MCF 10A (cell line): ENCODE data around the gene LRCH2. TPM values are rescaled to one million over a fixed set of nuclear protein-coding genes. Genes with fewer than 3 reads are reported as not detected.

Experiments used
- BruUV-seq: library from RNA; stranded (reverse); fragments of 400-500 nt; replicated peaks from 2 replicates; lab custom pipeline; 2021; lab: Mats Ljungman, UMichigan
- CTCF ChIA-PET: fragments of 300-600 bp; sonication (Branson Sonifier 250); formaldehyde crosslinking; extraction: SDS; loops from one replicate; lab custom pipeline; 2021; ENCODE audit warnings: antibody characterized with exemption, inconsistent platforms; lab: Yijun Ruan, JAX
- POLR2A ChIA-PET: fragments of 300-600, 350-650 bp; sonication (Branson Sonifier 250); formaldehyde crosslinking; extraction: SDS; loops from one replicate; lab custom pipeline; 2020; ENCODE audit warnings: antibody characterized with exemption, inconsistent platforms; lab: Yijun Ruan, JAX
- DNase-seq: peaks from one replicate; pipeline ENCODE4 v3.0.0-alpha.2; 2018; ENCODE audit not compliant: unreplicated experiment
- H3K27ac Mint-ChIP-seq: one replicate; pipeline ENCODE4 v1.8.0; 2022; ENCODE audit warnings: mild to moderate bottlenecking, low read depth, mixed read lengths; ENCODE audit not compliant: unreplicated experiment
- H3K27me3 Mint-ChIP-seq: one replicate; pipeline ENCODE4 v1.8.0; 2022; ENCODE audit warnings: mixed read lengths; ENCODE audit not compliant: insufficient read depth, unreplicated experiment
- H3K36me3 Mint-ChIP-seq: one replicate; pipeline ENCODE4 v1.8.0; 2022; ENCODE audit warnings: mild to moderate bottlenecking, moderate library complexity, mixed read lengths; ENCODE audit not compliant: insufficient read depth, unreplicated experiment
- H3K4me1 Mint-ChIP-seq: one replicate; pipeline ENCODE4 v1.8.0; 2022; ENCODE audit warnings: mixed read lengths; ENCODE audit not compliant: insufficient read depth, unreplicated experiment
- H3K4me3 Mint-ChIP-seq: one replicate; pipeline ENCODE4 v1.8.0; 2022; ENCODE audit warnings: mild to moderate bottlenecking, moderate library complexity, mixed read lengths; ENCODE audit not compliant: unreplicated experiment
- H3K9me3 Mint-ChIP-seq: one replicate; pipeline ENCODE4 v1.8.0; 2022; ENCODE audit warnings: mixed read lengths; ENCODE audit not compliant: unreplicated experiment
- intact Hi-C: fragments of 100-400 bp; cut with micrococcal nuclease; formaldehyde crosslinking; loops from 2 replicates; pipeline ENCODE4 v1.14.1; 2022
- total RNA-seq: library from RNA; stranded (reverse); gene quantifications from 2 replicates; pipeline ENCODE4 v1.2.3, GENCODE V29; 2022
- TF ChIP-seq, protein P1 (sequence below): fragments of 200-600 bp; IDR thresholded peaks from one replicate; pipeline ENCODE4 v1.8.0; 2022; ENCODE audit warnings: antibody characterized with exemption, mild to moderate bottlenecking; ENCODE audit not compliant: unreplicated experiment

The LRCH2 gene
- total RNA-seq, 1 experiment from 2014 or later: 0.68 TPM

DNA sequence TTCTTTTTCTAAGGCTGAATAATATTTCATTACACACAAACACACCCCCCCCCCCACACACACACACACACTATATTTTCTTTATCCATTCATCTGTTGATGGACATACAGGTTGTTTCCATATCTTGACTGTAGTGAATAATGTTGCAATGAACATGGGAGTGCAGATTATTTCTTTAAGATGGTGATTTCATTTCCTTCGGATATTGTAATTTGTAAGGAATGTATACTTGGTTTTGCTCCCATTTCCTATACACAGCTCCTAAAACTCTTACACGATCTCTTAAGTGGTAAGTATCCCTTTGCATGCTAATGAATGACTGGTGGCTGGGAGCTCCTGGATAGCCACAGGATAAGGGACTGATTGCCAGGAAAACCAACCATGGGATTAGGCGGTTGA lies 59.3 kb downstream of the LRCH2 start:
- no peaks in the 10 kb centered on the region for H3K36me3 Mint-ChIP-seq
- no peak for DNase-seq
- CTCF ChIA-PET: no interaction called here
- TF ChIP-seq, protein P1, sequence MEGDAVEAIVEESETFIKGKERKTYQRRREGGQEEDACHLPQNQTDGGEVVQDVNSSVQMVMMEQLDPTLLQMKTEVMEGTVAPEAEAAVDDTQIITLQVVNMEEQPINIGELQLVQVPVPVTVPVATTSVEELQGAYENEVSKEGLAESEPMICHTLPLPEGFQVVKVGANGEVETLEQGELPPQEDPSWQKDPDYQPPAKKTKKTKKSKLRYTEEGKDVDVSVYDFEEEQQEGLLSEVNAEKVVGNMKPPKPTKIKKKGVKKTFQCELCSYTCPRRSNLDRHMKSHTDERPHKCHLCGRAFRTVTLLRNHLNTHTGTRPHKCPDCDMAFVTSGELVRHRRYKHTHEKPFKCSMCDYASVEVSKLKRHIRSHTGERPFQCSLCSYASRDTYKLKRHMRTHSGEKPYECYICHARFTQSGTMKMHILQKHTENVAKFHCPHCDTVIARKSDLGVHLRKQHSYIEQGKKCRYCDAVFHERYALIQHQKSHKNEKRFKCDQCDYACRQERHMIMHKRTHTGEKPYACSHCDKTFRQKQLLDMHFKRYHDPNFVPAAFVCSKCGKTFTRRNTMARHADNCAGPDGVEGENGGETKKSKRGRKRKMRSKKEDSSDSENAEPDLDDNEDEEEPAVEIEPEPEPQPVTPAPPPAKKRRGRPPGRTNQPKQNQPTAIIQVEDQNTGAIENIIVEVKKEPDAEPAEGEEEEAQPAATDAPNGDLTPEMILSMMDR: no peak
- H3K4me1 Mint-ChIP-seq: no peaks in the 10 kb centered on the region
- intact Hi-C loops: no loop called here
- no peak overlapping the region for H3K4me3 Mint-ChIP-seq
- H3K9me3 Mint-ChIP-seq: no peaks in the 10 kb centered on the region
- peaks cover 51% of the 10 kb centered on the region for H3K27me3 Mint-ChIP-seq
- BruUV-seq: no TSS peak
- POLR2A ChIA-PET: no interaction called here
- H3K27ac Mint-ChIP-seq: no peak overlapping the region

DNA sequence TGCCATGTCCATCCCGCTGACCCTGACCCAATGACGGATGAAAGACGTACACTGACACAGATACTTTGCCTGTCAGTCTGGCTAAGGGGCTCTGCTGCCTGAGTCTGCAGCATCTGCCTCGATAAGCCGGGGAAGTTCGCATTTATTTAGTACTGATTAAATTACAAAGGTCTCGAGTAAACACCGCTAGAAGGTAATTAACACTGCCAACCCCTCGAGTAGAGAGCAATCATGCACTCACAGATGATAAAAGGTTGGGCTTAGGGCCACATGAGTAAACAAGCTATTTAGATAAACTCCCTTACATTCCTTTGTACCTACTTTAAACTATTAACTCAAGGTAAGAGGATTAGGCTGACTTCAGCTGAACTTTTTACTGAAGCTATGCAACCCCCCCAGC lies 60.7 kb downstream of the LRCH2 start:
- Mint-ChIP-seq H3K4me1 (no peaks in the 10 kb centered on the region), H3K36me3 (no peaks in the 10 kb centered on the region), H3K4me3 (no peak overlapping the region), H3K9me3 (no peaks in the 10 kb centered on the region), H3K27ac (no peak overlapping the region), H3K27me3 (peaks cover 65% of the 10 kb centered on the region)
- no TSS peak for BruUV-seq
- ChIA-PET CTCF (interaction anchor here (0.6 kb wide), 1 partner anchor 28 kb away, joined by 3 read pairs; no protein-coding TSS in a partner anchor), POLR2A (no interaction called here)
- TF ChIP-seq, protein P1: no peak
- intact Hi-C loops: no loop called here
- no peak for DNase-seq

DNA sequence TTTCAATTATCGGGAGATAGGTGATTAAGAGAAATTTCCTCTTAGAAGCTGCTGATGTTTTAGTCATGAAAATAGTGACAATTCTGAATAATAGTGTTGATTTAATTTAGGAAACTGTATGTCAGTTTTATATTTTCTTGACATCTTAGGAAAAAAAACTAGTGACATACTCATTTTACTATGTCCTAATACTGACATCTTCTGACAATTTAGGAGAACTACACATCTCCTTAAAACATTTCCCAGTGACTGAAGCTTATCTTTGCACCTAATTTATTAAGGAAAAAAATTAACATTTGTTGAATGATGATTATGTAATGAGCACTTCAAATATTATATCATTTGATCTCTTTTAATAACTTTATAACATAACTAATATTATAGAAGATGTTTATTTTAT lies 86.7 kb downstream of the LRCH2 start:
- Mint-ChIP-seq H3K27ac (no peak overlapping the region), H3K36me3 (no peaks in the 10 kb centered on the region), H3K27me3 (peaks cover 49% of the 10 kb centered on the region), H3K4me3 (no peak overlapping the region), H3K9me3 (peaks cover 12% of the 10 kb centered on the region), H3K4me1 (no peaks in the 10 kb centered on the region)
- peak; percentile 25 for DNase-seq
- ChIA-PET POLR2A (interaction anchor here (0.7 kb wide), 1 partner anchor 31 kb away, joined by 3 read pairs; no protein-coding TSS in a partner anchor), CTCF (interaction anchor here (0.5 to 1.9 kb wide), 8 partner anchors 8 to 522 kb away, joined by 3 to 13 read pairs (median 3); no protein-coding TSS in a partner anchor)
- intact Hi-C loops: loop anchor here (1.0 to 10.0 kb wide), 4 partner anchors 182 to 1220 kb away; no protein-coding TSS in a partner anchor
- BruUV-seq: no TSS peak
- TF ChIP-seq, protein P1: peak; percentile 46

DNA sequence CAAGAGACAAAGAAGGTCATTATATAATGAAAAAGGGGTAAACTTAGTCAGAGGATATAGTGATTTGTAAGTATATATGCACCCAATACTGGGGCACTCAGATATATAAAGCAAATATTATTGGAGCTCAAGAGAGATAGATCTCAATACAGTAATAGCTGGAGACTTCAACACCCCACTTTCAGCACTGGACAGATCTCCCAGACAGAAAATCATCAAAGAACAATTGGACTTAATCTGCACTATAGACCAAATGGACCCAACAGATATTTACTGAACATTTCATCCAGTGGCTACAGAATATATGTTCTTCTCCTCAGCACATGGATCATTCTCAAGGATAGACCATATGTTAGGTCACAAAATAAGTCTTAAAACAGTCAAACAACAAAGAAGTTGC lies 91.8 kb downstream of the LRCH2 start:
- peaks cover 7% of the 10 kb centered on the region for H3K36me3 Mint-ChIP-seq
- intact Hi-C loops: loop anchor here (10.0 kb wide), 1 partner anchor 177 kb away; no protein-coding TSS in a partner anchor
- H3K9me3 Mint-ChIP-seq: peaks cover 17% of the 10 kb centered on the region
- no peaks in the 10 kb centered on the region for H3K4me1 Mint-ChIP-seq
- peaks cover 56% of the 10 kb centered on the region for H3K27me3 Mint-ChIP-seq
- no peak overlapping the region for H3K27ac Mint-ChIP-seq
- TF ChIP-seq, protein P1: no peak
- POLR2A ChIA-PET: no interaction called here
- no TSS peak for BruUV-seq
- no peak overlapping the region for H3K4me3 Mint-ChIP-seq
- no peak for DNase-seq
- CTCF ChIA-PET: interaction anchor here (0.7 kb wide), 1 partner anchor 516 kb away, joined by 3 read pairs; no protein-coding TSS in a partner anchor
